Fibroblast of lung (primary cell): ENCODE measurements around the gene PLEKHA7.

Experiments
- EZH2 ChIP-seq: IDR thresholded peaks from 2 replicates; pipeline ENCODE4 v1.5.1; 2012; ENCODE audit warnings: low read length, control low read depth, mild to moderate bottlenecking; ENCODE audit errors: missing control alignments
- TF ChIP-seq, protein P1 (sequence below), 2 donors: IDR thresholded peaks in 1 of 2; conservative IDR thresholded peaks in 1 of 2; 1 replicate in 1 of 2; 2 replicates in 1 of 2; pipeline ENCODE4 v1.5.1; 2011 to 2012; ENCODE audit warnings: low read length in 2 of 2, control low read depth in 1 of 2, inconsistent platforms in 1 of 2, low read depth in 1 of 2, mild to moderate bottlenecking in 1 of 2

DNA sequence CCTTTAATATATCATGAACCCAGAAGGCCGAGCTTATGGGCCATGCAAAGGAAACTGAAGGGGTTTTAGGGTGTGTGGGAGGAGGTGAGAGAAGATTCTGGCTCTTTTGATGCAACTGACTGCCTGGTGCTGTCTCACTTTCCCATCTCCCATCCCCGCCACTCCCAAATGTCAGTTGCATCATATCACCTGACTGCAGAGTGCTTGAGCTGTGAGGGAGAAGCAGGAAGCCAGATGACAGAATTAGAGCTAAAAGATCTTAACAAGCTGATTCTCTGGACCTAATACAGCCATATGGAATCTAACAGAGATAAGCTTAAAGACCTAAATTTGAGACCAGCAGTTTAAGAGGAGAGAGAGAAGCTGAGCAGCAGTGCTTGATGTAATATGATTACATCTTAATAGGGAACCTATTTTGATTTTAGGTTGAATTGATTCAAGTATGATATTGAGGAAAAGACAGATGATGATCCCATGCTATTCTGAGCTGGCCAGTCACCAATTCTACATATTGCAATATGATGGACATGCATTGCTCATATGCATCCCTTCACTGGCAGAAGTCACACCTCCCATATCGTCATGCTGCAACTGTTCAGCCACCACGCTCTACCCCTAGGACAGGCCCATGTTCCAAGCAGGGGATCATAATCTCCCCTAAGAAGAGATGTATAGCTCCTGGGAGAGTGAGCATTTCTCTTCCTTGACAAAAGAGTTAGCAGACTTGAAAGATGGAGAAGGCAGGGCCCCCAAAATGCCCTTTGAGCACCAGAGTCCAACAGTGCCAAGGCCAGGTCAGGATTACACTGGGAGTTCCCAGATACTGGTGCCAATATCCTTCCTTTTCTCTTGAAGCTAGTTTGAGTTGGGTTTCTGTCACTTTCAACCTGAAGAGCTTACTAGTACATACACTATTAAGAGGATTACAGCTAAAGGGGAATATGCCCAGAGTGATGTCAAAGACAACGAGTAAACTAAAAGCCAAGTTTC is 44.9 kb downstream of the PLEKHA7 start:
- TF ChIP-seq, protein P1, sequence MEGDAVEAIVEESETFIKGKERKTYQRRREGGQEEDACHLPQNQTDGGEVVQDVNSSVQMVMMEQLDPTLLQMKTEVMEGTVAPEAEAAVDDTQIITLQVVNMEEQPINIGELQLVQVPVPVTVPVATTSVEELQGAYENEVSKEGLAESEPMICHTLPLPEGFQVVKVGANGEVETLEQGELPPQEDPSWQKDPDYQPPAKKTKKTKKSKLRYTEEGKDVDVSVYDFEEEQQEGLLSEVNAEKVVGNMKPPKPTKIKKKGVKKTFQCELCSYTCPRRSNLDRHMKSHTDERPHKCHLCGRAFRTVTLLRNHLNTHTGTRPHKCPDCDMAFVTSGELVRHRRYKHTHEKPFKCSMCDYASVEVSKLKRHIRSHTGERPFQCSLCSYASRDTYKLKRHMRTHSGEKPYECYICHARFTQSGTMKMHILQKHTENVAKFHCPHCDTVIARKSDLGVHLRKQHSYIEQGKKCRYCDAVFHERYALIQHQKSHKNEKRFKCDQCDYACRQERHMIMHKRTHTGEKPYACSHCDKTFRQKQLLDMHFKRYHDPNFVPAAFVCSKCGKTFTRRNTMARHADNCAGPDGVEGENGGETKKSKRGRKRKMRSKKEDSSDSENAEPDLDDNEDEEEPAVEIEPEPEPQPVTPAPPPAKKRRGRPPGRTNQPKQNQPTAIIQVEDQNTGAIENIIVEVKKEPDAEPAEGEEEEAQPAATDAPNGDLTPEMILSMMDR (conservative IDR thresholded peaks at IDR 0.05 in 1 of 2, IDR thresholded peaks at IDR 0.05 in 1 of 2; ENCODE audit: low read depth in 1 of 2, low read length in 2 of 2), result no peak
- no peak for TF ChIP-seq EZH2
